Activated T-helper 17 cell treated with anti-CD3 and anti-CD28 coated beads, Interleukin-2, amount 50 U/mL, for 72 hours (primary cell): Measurements from ENCODE around the gene KCNK17. TPM values are rescaled to one million over a fixed set of nuclear protein-coding genes. Genes with fewer than 3 reads are reported as not detected.
A peak's percentile ranks its signal among the peaks of the same experiment; 100 is the strongest.

Source experiments
- ATAC-seq: fragments of 150-1000 bp; cut with Tn5 transposase; replicated peaks from 2 replicates; pipeline ENCODE4 v1.10.0; 2021; ENCODE audit warnings: mild to moderate bottlenecking, moderate library complexity
- H3K27ac Mint-ChIP-seq: one replicate; pipeline ENCODE4 v1.8.0; 2022; ENCODE audit warnings: mixed read lengths
- H3K27me3 Mint-ChIP-seq: one replicate; pipeline ENCODE4 v1.8.0; 2022; ENCODE audit warnings: mixed read lengths
- H3K36me3 Mint-ChIP-seq: one replicate; pipeline ENCODE4 v1.8.0; 2022; ENCODE audit warnings: low read depth, mild to moderate bottlenecking, mixed read lengths
- H3K4me1 Mint-ChIP-seq: one replicate; pipeline ENCODE4 v1.8.0; 2022; ENCODE audit warnings: mixed read lengths
- H3K4me3 Mint-ChIP-seq: one replicate; pipeline ENCODE4 v1.8.0; 2022; ENCODE audit warnings: mild to moderate bottlenecking, mixed read lengths
- H3K9me3 Mint-ChIP-seq: one replicate; pipeline ENCODE4 v1.8.0; 2022; ENCODE audit warnings: mixed read lengths
- total RNA-seq, 2 donors: library from RNA; stranded (reverse); gene quantifications; one replicate each; pipeline ENCODE4 v1.2.3, GENCODE V29; 2022

KCNK17 gene
- total RNA-seq, 2 donors from 2014 or later: not detected

- Mint-ChIP-seq H3K27ac (no peak overlapping the region), H3K36me3 (no peaks in the 10 kb centered on the region), H3K9me3 (no peaks in the 10 kb centered on the region), H3K4me3 (no peak overlapping the region), H3K4me1 (no peaks in the 10 kb centered on the region), H3K27me3 (peaks cover 11% of the 10 kb centered on the region)
- ATAC-seq: no peak
Measured at GRCh38 chr6:39276379-39276995, 37.7 kb downstream of the KCNK17 start.

- Mint-ChIP-seq H3K27ac (no peak overlapping the region), H3K9me3 (no peaks in the 10 kb centered on the region), H3K36me3 (no peaks in the 10 kb centered on the region), H3K4me1 (no peaks in the 10 kb centered on the region), H3K27me3 (peaks cover 11% of the 10 kb centered on the region), H3K4me3 (no peak overlapping the region)
- no peak for ATAC-seq
Measured at GRCh38 chr6:39274903-39275302, 39.3 kb downstream of the KCNK17 start.

- no peaks in the 10 kb centered on the region for H3K4me1 Mint-ChIP-seq
- H3K9me3 Mint-ChIP-seq: no peaks in the 10 kb centered on the region
- no peak overlapping the region for H3K27ac Mint-ChIP-seq
- H3K4me3 Mint-ChIP-seq: no peak overlapping the region
- H3K36me3 Mint-ChIP-seq: no peaks in the 10 kb centered on the region
- ATAC-seq: no peak
- H3K27me3 Mint-ChIP-seq: peaks cover 11% of the 10 kb centered on the region
Measured at GRCh38 chr6:39274471-39274870, 39.7 kb downstream of the KCNK17 start.

- H3K4me1 Mint-ChIP-seq: no peaks in the 10 kb centered on the region
- H3K4me3 Mint-ChIP-seq: no peak overlapping the region
- ATAC-seq: no peak
- no peak overlapping the region for H3K27ac Mint-ChIP-seq
- H3K9me3 Mint-ChIP-seq: no peaks in the 10 kb centered on the region
- H3K27me3 Mint-ChIP-seq: peaks cover 11% of the 10 kb centered on the region
- H3K36me3 Mint-ChIP-seq: no peaks in the 10 kb centered on the region
Measured at GRCh38 chr6:39273406-39273821, 40.8 kb downstream of the KCNK17 start.

DNA sequence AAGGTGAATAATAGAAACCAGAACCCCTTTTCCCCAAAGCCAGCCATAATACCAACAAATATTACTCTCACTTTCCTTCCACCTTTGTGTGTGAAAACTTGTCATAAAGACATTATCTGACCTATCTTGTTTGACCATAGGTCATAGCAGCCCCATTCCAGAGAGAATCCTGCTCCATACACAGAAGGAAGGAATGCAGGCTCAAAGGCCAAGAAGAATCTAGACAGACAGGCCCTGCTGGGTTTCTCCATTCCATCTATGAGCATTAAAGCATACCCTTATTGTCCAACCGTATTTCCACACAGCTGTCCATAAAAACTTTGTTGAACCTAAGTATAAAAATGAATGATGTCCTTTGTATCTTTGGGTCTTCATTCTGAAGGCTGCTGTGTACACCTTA, 44.3 kb downstream of the KCNK17 start:
- Mint-ChIP-seq H3K27ac (no peak overlapping the region), H3K9me3 (no peaks in the 10 kb centered on the region), H3K4me1 (no peaks in the 10 kb centered on the region), H3K4me3 (no peak overlapping the region), H3K27me3 (peaks cover 3% of the 10 kb centered on the region), H3K36me3 (no peaks in the 10 kb centered on the region)
- no peak for ATAC-seq

DNA sequence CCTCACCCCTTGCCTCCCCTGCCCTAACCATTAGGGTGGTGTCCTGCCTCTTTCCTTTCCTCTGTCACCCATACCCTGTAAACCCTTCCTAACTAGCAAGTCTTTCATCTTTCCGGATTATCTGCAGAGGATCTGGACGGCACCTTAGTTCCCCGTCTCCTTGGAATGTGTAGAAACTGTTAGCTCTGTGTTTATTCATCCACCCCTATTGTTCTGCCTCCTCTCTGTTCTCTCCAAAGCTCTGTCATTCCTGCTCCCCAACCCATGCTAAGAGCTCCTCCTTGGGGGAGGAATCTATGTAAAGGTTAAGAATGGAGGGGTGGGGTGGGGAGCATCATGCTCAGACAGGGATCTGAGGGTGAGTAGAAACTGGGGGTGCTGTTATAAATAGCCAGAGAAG, 45.5 kb downstream of the KCNK17 start:
- H3K4me3 Mint-ChIP-seq: no peak overlapping the region
- no peaks in the 10 kb centered on the region for H3K9me3 Mint-ChIP-seq
- ATAC-seq: no peak

GRCh38 chr6:39268171-39268570, 46.0 kb downstream of the KCNK17 start:
- Mint-ChIP-seq H3K27ac (no peak overlapping the region), H3K27me3 (no peaks in the 10 kb centered on the region)

More for the DNA sequence above, 45.5 kb downstream of the KCNK17 start:
- Mint-ChIP-seq H3K36me3 (no peaks in the 10 kb centered on the region), H3K27ac (no peak overlapping the region), H3K4me1 (no peaks in the 10 kb centered on the region), H3K27me3 (peaks cover 2% of the 10 kb centered on the region)

GRCh38 chr6:39266782-39267355, 47.4 kb downstream of the KCNK17 start:
- Mint-ChIP-seq H3K27ac (no peak overlapping the region), H3K4me1 (no peaks in the 10 kb centered on the region)
- ATAC-seq: no peak

More at GRCh38 chr6:39268171-39268570, 46.0 kb downstream of the KCNK17 start:
- ATAC-seq: no peak
- Mint-ChIP-seq H3K9me3 (no peaks in the 10 kb centered on the region), H3K4me1 (no peaks in the 10 kb centered on the region), H3K36me3 (no peaks in the 10 kb centered on the region), H3K4me3 (no peak overlapping the region)

GRCh38 chr6:39266375-39266774, 47.8 kb downstream of the KCNK17 start:
- no peaks in the 10 kb centered on the region for H3K9me3 Mint-ChIP-seq
- no peak for ATAC-seq
- H3K4me3 Mint-ChIP-seq: no peak overlapping the region
- no peaks in the 10 kb centered on the region for H3K4me1 Mint-ChIP-seq
- peaks cover 6% of the 10 kb centered on the region for H3K27me3 Mint-ChIP-seq
- no peaks in the 10 kb centered on the region for H3K36me3 Mint-ChIP-seq
- H3K27ac Mint-ChIP-seq: no peak overlapping the region

More at GRCh38 chr6:39266782-39267355, 47.4 kb downstream of the KCNK17 start:
- no peaks in the 10 kb centered on the region for H3K36me3 Mint-ChIP-seq
- no peaks in the 10 kb centered on the region for H3K9me3 Mint-ChIP-seq
- no peak overlapping the region for H3K4me3 Mint-ChIP-seq
- peaks cover 4% of the 10 kb centered on the region for H3K27me3 Mint-ChIP-seq

DNA sequence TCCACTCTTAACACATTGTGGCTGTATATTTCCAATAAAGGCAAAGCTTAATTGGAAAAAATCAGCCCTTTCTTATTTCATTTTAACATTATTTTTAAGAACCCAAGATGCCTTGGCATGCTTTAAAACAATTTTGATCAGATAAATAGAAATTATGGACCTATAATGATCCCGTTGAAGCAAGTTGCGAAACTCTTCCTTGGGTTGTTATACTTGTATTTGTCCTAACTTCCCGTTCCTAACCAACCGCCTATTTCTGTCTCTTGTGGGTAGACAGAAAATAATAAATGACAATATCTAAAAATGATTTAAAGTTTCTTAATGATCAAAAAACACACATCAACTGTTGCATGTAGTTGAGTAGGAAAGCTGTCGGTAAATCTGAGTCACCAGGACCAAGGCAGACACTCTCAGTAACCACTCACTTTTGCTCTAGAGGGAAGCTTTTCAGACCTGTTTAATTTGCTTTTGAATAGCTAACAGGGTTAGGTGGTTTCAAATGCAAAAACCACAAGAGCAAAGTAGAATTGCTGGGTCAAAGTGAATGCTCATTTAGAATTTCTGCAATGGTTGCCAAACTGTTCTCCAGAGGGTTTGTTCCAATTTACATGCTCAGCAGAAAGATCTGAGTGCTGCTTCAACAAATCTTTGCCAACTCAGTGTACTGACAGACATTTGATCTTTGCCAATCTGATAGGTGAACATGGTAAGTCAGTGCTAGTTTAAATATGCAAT, 50.7 kb downstream of the KCNK17 start:
- peak; percentile 87 for ATAC-seq
- no peak overlapping the region for H3K27ac Mint-ChIP-seq
- H3K9me3 Mint-ChIP-seq: no peaks in the 10 kb centered on the region
- no peak overlapping the region for H3K4me3 Mint-ChIP-seq
- no peaks in the 10 kb centered on the region for H3K4me1 Mint-ChIP-seq
- peaks cover 12% of the 10 kb centered on the region for H3K27me3 Mint-ChIP-seq
- no peaks in the 10 kb centered on the region for H3K36me3 Mint-ChIP-seq

DNA sequence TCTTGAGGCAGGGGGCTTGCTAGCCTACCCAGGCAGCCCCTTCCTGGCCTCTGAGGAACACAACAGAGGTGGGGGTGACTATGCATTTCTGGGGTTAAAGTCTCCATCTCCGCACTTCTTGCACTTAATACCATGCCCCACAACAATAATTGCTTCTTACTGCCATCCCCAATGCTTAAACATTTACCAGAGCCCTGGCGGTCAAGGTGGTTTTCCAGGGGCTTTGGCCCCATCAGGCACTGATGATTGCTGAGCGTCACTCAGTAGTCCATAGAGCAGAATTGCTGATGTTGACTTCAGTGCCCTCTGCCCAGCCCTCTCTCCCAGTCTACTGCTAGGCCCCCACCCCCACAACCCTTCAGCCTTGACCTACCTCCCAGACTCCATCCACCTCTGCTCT, 52.5 kb downstream of the KCNK17 start:
- no peak overlapping the region for H3K4me3 Mint-ChIP-seq
- H3K36me3 Mint-ChIP-seq: no peaks in the 10 kb centered on the region
- peaks cover 12% of the 10 kb centered on the region for H3K27me3 Mint-ChIP-seq
- no peaks in the 10 kb centered on the region for H3K4me1 Mint-ChIP-seq
- no peaks in the 10 kb centered on the region for H3K9me3 Mint-ChIP-seq
- no peak for ATAC-seq
- no peak overlapping the region for H3K27ac Mint-ChIP-seq

GRCh38 chr6:39260953-39261352, 53.3 kb downstream of the KCNK17 start:
- Mint-ChIP-seq H3K4me3 (no peak overlapping the region), H3K9me3 (no peaks in the 10 kb centered on the region), H3K4me1 (no peaks in the 10 kb centered on the region), H3K27me3 (peaks cover 12% of the 10 kb centered on the region), H3K27ac (no peak overlapping the region), H3K36me3 (no peaks in the 10 kb centered on the region)
- ATAC-seq: no peak

- no peak for ATAC-seq
- Mint-ChIP-seq H3K4me3 (no peak overlapping the region), H3K27ac (no peak overlapping the region), H3K4me1 (no peaks in the 10 kb centered on the region), H3K36me3 (no peaks in the 10 kb centered on the region), H3K27me3 (peaks cover 12% of the 10 kb centered on the region), H3K9me3 (no peaks in the 10 kb centered on the region)
Measured at GRCh38 chr6:39260456-39260855, 53.8 kb downstream of the KCNK17 start.

GRCh38 chr6:39256294-39256940, 57.8 kb downstream of the KCNK17 start:
- Mint-ChIP-seq H3K36me3 (no peaks in the 10 kb centered on the region), H3K27ac (no peak overlapping the region), H3K4me1 (no peaks in the 10 kb centered on the region), H3K4me3 (no peak overlapping the region), H3K27me3 (peaks cover 12% of the 10 kb centered on the region), H3K9me3 (peaks cover 4% of the 10 kb centered on the region)
- no peak for ATAC-seq
